HepG2 (cell line): Measurements from ENCODE around the gene KIAA1549. TPM values are rescaled to one million over a fixed set of nuclear protein-coding genes. Genes with fewer than 3 reads are reported as not detected.

Experiments used
- ATAC-seq: fragments of 200-7000 bp; cut with Tn5 transposase; 3 replicates; pipeline ENCODE4 v1.9.1; 2020; ENCODE audit warnings: mild to moderate bottlenecking, moderate library complexity
- BruUV-seq: library from RNA; stranded (reverse); fragments of 400-500 nt; replicated peaks from 2 replicates; lab custom pipeline; 2021; lab: Mats Ljungman, UMichigan
- CTCF ChIA-PET: fragments of 300-600 bp; formaldehyde crosslinking; extraction: SDS; loops from one replicate; lab custom pipeline; 2021; ENCODE audit warnings: low total read pairs, inconsistent platforms, low intra/inter-chr PET ratio; lab: Yijun Ruan, JAX
- POLR2A ChIA-PET: fragments of 350-600 bp; sonication (Branson Sonifier 250); formaldehyde crosslinking; loops from one replicate; lab custom pipeline; 2020; ENCODE audit warnings: antibody characterized with exemption, inconsistent platforms; lab: Yijun Ruan, JAX
- DNase-seq: peaks from one replicate; pipeline ENCODE4 v3.0.0-alpha.2; 2015; ENCODE audit warnings: low spot score
- FAIRE-seq: peaks from 3 replicates; lab custom pipeline; 2011; peaks lifted over from hg19 to GRCh38; lab: Jason Lieb, UNC
- H2AFZ ChIP-seq: one replicate; pipeline ENCODE4 v1.6.1; 2011; ENCODE audit warnings: low read length, inconsistent platforms
- H3K27ac ChIP-seq: fragments of 300-600 bp; 3 replicates; pipeline ENCODE4 v1.8.0; 2011; ENCODE audit warnings: mixed run types, mild to moderate bottlenecking, mixed read lengths, low read length, inconsistent platforms; ENCODE audit not compliant: insufficient read depth; ENCODE audit errors: extremely low read length
- H3K27me3 ChIP-seq, 2 experiments: fragments of 200-600 bp in 1 of 2; 2 replicates in 1 of 2; 3 replicates in 1 of 2; pipeline versions ENCODE4 v1.6.0 to v1.8.0; 2011; ENCODE audit warnings: low read length in 2 of 2, mild to moderate bottlenecking in 2 of 2, moderate library complexity in 2 of 2, inconsistent platforms in 1 of 2; ENCODE audit not compliant: insufficient read depth in 2 of 2, control insufficient read depth in 1 of 2
- H3K36me3 ChIP-seq, 2 experiments: fragments of 200-600 bp in 1 of 2; replicated peaks in 1 of 2; 2 replicates in 1 of 2; 3 replicates in 1 of 2; pipeline versions ENCODE4 v1.5.1 to v1.8.0; 2011; ENCODE audit warnings: low read length in 2 of 2, inconsistent platforms in 1 of 2; ENCODE audit not compliant: insufficient read depth in 2 of 2, control insufficient read depth in 1 of 2
- H3K4me1 ChIP-seq: 2 replicates; pipeline ENCODE4 v1.5.1; 2012; ENCODE audit warnings: low read length, inconsistent platforms; ENCODE audit not compliant: insufficient read depth
- H3K4me2 ChIP-seq: 2 replicates; pipeline ENCODE4 v1.6.0; 2011; ENCODE audit warnings: low read depth, low read length, inconsistent platforms
- H3K4me3 ChIP-seq, 3 experiments: fragments of 200-600 bp in 1 of 3; sonication (generic), shearing (Covaris generic) in 1 of 3; replicated peaks in 1 of 3; 2 replicates each; pipeline ENCODE4 v1.5.1; 2011 to 2016; ENCODE audit warnings: low read length in 3 of 3, inconsistent platforms in 2 of 3, low read depth in 2 of 3, mild to moderate bottlenecking in 2 of 3, control low read depth in 1 of 3, mixed read lengths in 1 of 3; ENCODE audit not compliant: insufficient read depth in 1 of 3
- H3K79me2 ChIP-seq: one replicate; pipeline ENCODE4 v1.6.1; 2011; ENCODE audit warnings: low read length, inconsistent platforms; ENCODE audit not compliant: insufficient read depth
- H3K9ac ChIP-seq: 2 replicates; pipeline ENCODE4 v1.6.0; 2011; ENCODE audit warnings: mild to moderate bottlenecking, low read depth, low read length, inconsistent platforms; ENCODE audit not compliant: insufficient read depth
- H3K9me3 ChIP-seq: 2 replicates; pipeline ENCODE4 v1.5.1; 2012; ENCODE audit warnings: mild to moderate bottlenecking, low read length
- H4K20me1 ChIP-seq: 2 replicates; pipeline ENCODE4 v1.6.0; 2011; ENCODE audit warnings: inconsistent platforms, mild to moderate bottlenecking, low read length, moderate library complexity; ENCODE audit not compliant: insufficient read depth
- ATF7 ChIP-seq, 2 experiments: fragments of 450-650 bp in 1 of 2; sonication (generic) in 1 of 2; formaldehyde crosslinking in 1 of 2; IDR thresholded peaks; 2 replicates each; pipeline versions ENCODE4 v1.4.0 to v1.6.1; 2016 to 2020; ENCODE audit warnings: antibody characterized with exemption in 1 of 2, mild to moderate bottlenecking in 1 of 2, missing genetic modification reagents in 1 of 2
- CREB1 ChIP-seq, 2 experiments: fragments of 450-650 bp in 1 of 2; IDR thresholded peaks; 2 replicates each; pipeline ENCODE4 v1.6.1; 2016 to 2017; ENCODE audit warnings: control low read depth in 1 of 2, mild to moderate bottlenecking in 1 of 2, missing compliant biosample characterization in 1 of 2, missing genetic modification characterization in 1 of 2
- FOXA3 ChIP-seq: IDR thresholded peaks from 2 replicates; pipeline ENCODE4 v1.6.1; 2016; ENCODE audit warnings: missing genetic modification reagents, missing compliant biosample characterization
- KDM5A ChIP-seq: fragments of 200-600 bp; sonication (generic); IDR thresholded peaks from 2 replicates; pipeline ENCODE4 v1.7.0; 2018; ENCODE audit warnings: antibody characterized with exemption, mild to moderate bottlenecking, low read length, borderline replicate concordance
- PAWR ChIP-seq: sonication (generic); formaldehyde crosslinking; IDR thresholded peaks from 2 replicates; pipeline ENCODE4 v1.4.0; 2020; ENCODE audit warnings: missing genetic modification reagents, mild to moderate bottlenecking, borderline replicate concordance
- SNAI1 ChIP-seq: sonication (generic); formaldehyde crosslinking; IDR thresholded peaks from 2 replicates; pipeline ENCODE4 v1.5.0; 2020; ENCODE audit warnings: mild to moderate bottlenecking, missing genetic modification reagents, borderline replicate concordance
- SOX13 ChIP-seq, 3 experiments: fragments of 450-650 bp in 1 of 3; sonication (generic) in 1 of 3; formaldehyde crosslinking in 1 of 3; IDR thresholded peaks in 2 of 3; conservative IDR thresholded peaks in 1 of 3; 2 replicates each; pipeline versions ENCODE4 v1.5.0 to v1.6.1; 2016 to 2020; ENCODE audit warnings: antibody characterized with exemption in 1 of 3, mild to moderate bottlenecking in 1 of 3, missing compliant biosample characterization in 1 of 3, missing genetic modification reagents in 1 of 3, moderate library complexity in 1 of 3
- ZNF207 ChIP-seq: fragments of 450-650 bp; IDR thresholded peaks from 2 replicates; pipeline ENCODE4 v1.6.1; 2016; ENCODE audit warnings: antibody characterized with exemption, borderline replicate concordance
- ZNF737 ChIP-seq: sonication (generic); formaldehyde crosslinking; IDR thresholded peaks from 2 replicates; pipeline ENCODE4 v1.5.0; 2020; ENCODE audit warnings: missing genetic modification reagents, mild to moderate bottlenecking, borderline replicate concordance
- ZNF841 ChIP-seq: sonication (generic); formaldehyde crosslinking; IDR thresholded peaks from 2 replicates; pipeline ENCODE4 v1.8.1; 2023; ENCODE audit warnings: missing genetic modification reagents, borderline replicate concordance
- WGBS: methylation state at CpG from one replicate; pipeline ENCODE4 v1.1.6; 2017; ENCODE audit warnings: low lambda C conversion rate; 5-methylcytosine and 5-hydroxymethylcytosine counted together
- in situ Hi-C: cut with HindIII; loops from 2 replicates; pipeline ENCODE4 v1.10.0; 2017; ENCODE audit warnings: low pct_unique_long_range_greater_than_20kb; ENCODE audit not compliant: extremely low pct_ligation_motif_present
- intact Hi-C: fragments of 100-400 bp; cut with micrococcal nuclease; formaldehyde crosslinking; loops from one replicate; pipeline ENCODE4 v1.10.0; 2022; ENCODE audit not compliant: unreplicated experiment
- polyA plus RNA-seq, 8 experiments: library from polyadenylated mRNA; depleted of rRNA in 3 of 8; stranded (reverse) in 7 of 8; unstranded in 1 of 8; fragments of >200 nt; fragmentation: Illumina TruSeq in 4 of 8; extraction: Trizol in 4 of 8; gene quantifications; 2 replicates each; pipeline versions ENCODE4 v1.2.1 to v1.2.3, GENCODE V29; 2011 to 2016; ENCODE audit warnings: low read depth in 4 of 8, missing spikeins in 1 of 8, mixed read lengths in 1 of 8; ENCODE audit not compliant: insufficient read depth in 1 of 8
- total RNA-seq, 5 experiments: library from RNA; depleted of rRNA; stranded (reverse); fragments of >200 nt; fragmentation: Illumina TruSeq; extraction: Trizol; gene quantifications; 2 replicates each; pipeline ENCODE4 v1.2.3, GENCODE V29; 2016; ENCODE audit warnings: low read depth in 1 of 5
- TF ChIP-seq, protein P1 (sequence below): sonication (generic); formaldehyde crosslinking; IDR thresholded peaks from 2 replicates; pipeline ENCODE4 v1.4.0; 2020; ENCODE audit warnings: mild to moderate bottlenecking, missing genetic modification reagents

The KIAA1549 gene
- total and polyA plus RNA-seq, 2 of the 13 experiments (the other 11 are each of a cell fraction or from before 2014, with no cell fraction given): 1.1 to 1.8 TPM

DNA sequence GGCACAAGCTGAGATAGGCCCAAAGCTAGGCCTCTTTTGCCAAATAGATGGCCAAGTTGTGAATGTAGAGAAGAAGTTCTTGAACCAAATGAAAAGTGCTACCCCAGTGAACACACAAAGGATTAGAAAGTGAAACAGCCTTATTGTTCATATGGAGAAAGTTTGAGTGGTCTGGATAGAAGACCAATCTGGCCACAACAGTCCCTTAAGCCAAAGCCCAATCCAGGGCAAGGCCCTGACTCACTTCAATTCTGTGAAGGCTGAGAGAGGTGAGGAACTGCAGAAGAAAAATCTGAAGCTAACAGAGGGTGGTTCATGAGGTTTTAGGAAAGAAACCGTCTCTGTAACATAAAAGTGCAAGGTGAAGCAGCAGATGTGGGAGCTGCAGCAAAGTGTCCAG, 164.5 kb downstream of the KIAA1549 start (continued):
- TF ChIP-seq ZNF841 (CRISPR knock-in tag): no peak
- no peak for TF ChIP-seq KDM5A
- no peak for TF ChIP-seq FOXA3 (CRISPR knock-in tag)

DNA sequence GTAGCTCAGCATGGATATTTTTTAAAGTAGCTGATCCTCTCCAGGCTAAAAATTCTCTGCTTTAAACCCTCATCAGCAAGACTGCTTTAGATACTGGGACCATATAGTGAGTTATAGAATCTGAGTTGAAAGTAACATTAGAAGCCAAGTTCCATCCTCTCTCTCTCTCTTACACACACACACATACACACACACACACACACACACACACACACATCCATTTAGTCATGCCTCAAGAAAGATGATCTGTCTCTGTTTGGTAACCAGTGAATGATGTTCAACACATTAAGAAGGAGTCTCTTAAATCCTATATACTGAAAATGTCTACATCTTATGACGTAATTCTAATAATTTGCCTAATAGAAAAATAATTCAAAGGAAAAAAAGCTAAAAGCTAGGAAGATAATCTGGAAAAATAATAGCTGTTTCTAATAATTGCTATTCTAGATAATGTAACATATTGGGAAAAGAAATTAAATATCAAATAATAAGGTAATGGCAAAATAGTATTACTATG, 166.3 kb downstream of the KIAA1549 start:
- DNase-seq (no peak), FAIRE-seq (no peak), ATAC-seq (no peak)
- H3K27ac ChIP-seq: no peak overlapping the region
- no peaks in the 10 kb centered on the region for H3K9me3 ChIP-seq
- H3K79me2 ChIP-seq: no peaks in the 10 kb centered on the region
- in situ Hi-C loops (no loop called here), intact Hi-C loops (no loop called here)
- H4K20me1 ChIP-seq: no peaks in the 10 kb centered on the region
- ChIA-PET POLR2A (no interaction called here), CTCF (no interaction called here)
- no peaks in the 10 kb centered on the region for H3K36me3 ChIP-seq
- H3K4me1 ChIP-seq: no peaks in the 10 kb centered on the region
- no peak overlapping the region for H3K9ac ChIP-seq
- no peaks in the 10 kb centered on the region for H3K27me3 ChIP-seq
- 6% methylated on average over 1 of the region's 1 CpG for WGBS
- H3K4me2 ChIP-seq: no peak overlapping the region
- peak; percentile 94 for TF ChIP-seq ATF7 (IDR thresholded peaks at IDR 0.05)
- no peak for TF ChIP-seq ATF7 (CRISPR knock-in tag; IDR thresholded peaks at IDR 0.05)
- TF ChIP-seq CREB1 (IDR thresholded peaks at IDR 0.05): peak; percentile 60; the same call in 1 of the 2 replicates
- TF ChIP-seq CREB1 (CRISPR knock-in tag; IDR thresholded peaks at IDR 0.05): no peak
- no peak for TF ChIP-seq ZNF737 (CRISPR knock-in tag)
- BruUV-seq: no TSS peak
- no peak overlapping the region for H2AFZ ChIP-seq
- H3K4me3 ChIP-seq: no peak overlapping the region

DNA sequence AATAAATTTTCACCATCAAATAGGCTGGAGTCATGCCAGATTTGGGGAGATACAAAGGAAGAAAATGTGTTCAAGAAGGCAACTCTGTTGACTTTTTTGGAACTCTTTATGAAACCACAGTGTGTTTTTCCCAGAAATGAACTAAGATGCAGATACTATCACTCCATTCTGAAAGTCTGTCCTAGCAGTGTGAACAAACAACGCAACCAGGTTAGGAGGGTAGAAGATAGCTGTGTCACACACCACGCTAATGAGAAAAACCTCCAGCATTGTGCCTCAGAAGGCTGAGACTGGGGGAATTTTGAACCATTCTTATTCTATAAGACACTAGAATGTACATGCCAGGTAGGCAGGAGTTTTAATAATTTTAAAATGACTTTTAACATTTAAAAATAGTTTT, 167.2 kb downstream of the KIAA1549 start:
- no peaks in the 10 kb centered on the region for H3K4me1 ChIP-seq
- H3K4me3 ChIP-seq: no peak overlapping the region
- 7% methylated on average over 2 of the region's 2 CpGs for WGBS
- H3K9ac ChIP-seq: no peak overlapping the region
- peaks cover 0 to 1% of the 10 kb centered on the region in 2 experiments; a peak in 1 of 5 replicates for H3K27me3 ChIP-seq
- no peaks in the 10 kb centered on the region for H3K79me2 ChIP-seq
- no peak overlapping the region for H2AFZ ChIP-seq
- POLR2A ChIA-PET: no interaction called here
- intact Hi-C loops: no loop called here
- TF ChIP-seq PAWR (no peak), SNAI1 (CRISPR knock-in tag) (no peak), ZNF207 (no peak), SOX13 (IDR thresholded peaks at IDR 0.05) (no peak), SOX13 (CRISPR knock-in tag; conservative IDR thresholded peaks at IDR 0.05 in 1 of 2, IDR thresholded peaks at IDR 0.05 in 1 of 2) (no peak)
- TF ChIP-seq, protein P1, sequence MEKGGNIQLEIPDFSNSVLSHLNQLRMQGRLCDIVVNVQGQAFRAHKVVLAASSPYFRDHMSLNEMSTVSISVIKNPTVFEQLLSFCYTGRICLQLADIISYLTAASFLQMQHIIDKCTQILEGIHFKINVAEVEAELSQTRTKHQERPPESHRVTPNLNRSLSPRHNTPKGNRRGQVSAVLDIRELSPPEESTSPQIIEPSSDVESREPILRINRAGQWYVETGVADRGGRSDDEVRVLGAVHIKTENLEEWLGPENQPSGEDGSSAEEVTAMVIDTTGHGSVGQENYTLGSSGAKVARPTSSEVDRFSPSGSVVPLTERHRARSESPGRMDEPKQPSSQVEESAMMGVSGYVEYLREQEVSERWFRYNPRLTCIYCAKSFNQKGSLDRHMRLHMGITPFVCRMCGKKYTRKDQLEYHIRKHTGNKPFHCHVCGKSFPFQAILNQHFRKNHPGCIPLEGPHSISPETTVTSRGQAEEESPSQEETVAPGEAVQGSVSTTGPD: no peak
- no peak overlapping the region for H3K27ac ChIP-seq
- CTCF ChIA-PET: no interaction called here
- H4K20me1 ChIP-seq: no peaks in the 10 kb centered on the region
- no peak overlapping the region for H3K4me2 ChIP-seq
- ATAC-seq (no peak), FAIRE-seq (no peak), DNase-seq (no peak)
- H3K36me3 ChIP-seq: no peaks in the 10 kb centered on the region
- no TSS peak for BruUV-seq
- in situ Hi-C loops: no loop called here
- no peaks in the 10 kb centered on the region for H3K9me3 ChIP-seq
